GM18502 (cell line): ENCODE data around the gene CTBP2.
"Not testable (repeated sequence)": the region's sequence is repeated elsewhere in the genome, so short reads cannot be mapped to it uniquely, and the experiment has no call there.

Source experiments
- ATAC-seq: cut with Tn5 transposase; IDR thresholded peaks from one replicate; pipeline ENCODE4 v1.9.1; 2021; ENCODE audit warnings: mild to moderate bottlenecking; ENCODE audit not compliant: unreplicated experiment, poor library complexity

Gene CTBP2

GRCh38 chr10:125187238-125188194 is 27.2 kb upstream of the CTBP2 start:
- ATAC-seq: no peak

- no peak for ATAC-seq
These were observed 26.2 kb upstream of the CTBP2 start for GRCh38 chr10:125186431-125187170.

GRCh38 chr10:125179107-125179506 is 18.7 kb upstream of the CTBP2 start:
- ATAC-seq: not testable (repeated sequence)

- ATAC-seq: no peak
These were observed 17.6 kb upstream of the CTBP2 start for GRCh38 chr10:125177641-125178640.

- ATAC-seq: no peak
These were observed 15.4 kb upstream of the CTBP2 start for GRCh38 chr10:125175807-125176206.

- no peak for ATAC-seq
These were observed 14.0 kb upstream of the CTBP2 start for GRCh38 chr10:125174360-125174759.

- ATAC-seq: no peak
These were observed 12.3 kb upstream of the CTBP2 start for GRCh38 chr10:125172694-125173093.

GRCh38 chr10:125171402-125172306 is 11.3 kb upstream of the CTBP2 start:
- ATAC-seq: no peak

GRCh38 chr10:125169915-125170314 is 9.6 kb upstream of the CTBP2 start:
- ATAC-seq: no peak

GRCh38 chr10:125169279-125169678 is 8.9 kb upstream of the CTBP2 start:
- ATAC-seq: no peak

GRCh38 chr10:125166658-125167057 is 6.3 kb upstream of the CTBP2 start:
- ATAC-seq: no peak

- ATAC-seq: no peak
These were observed 5.5 kb upstream of the CTBP2 start for GRCh38 chr10:125165584-125166573.

GRCh38 chr10:125164421-125164820 is 4.1 kb upstream of the CTBP2 start:
- ATAC-seq: no peak

GRCh38 chr10:125163803-125164202 is 3.4 kb upstream of the CTBP2 start:
- ATAC-seq: no peak

- not testable (repeated sequence) for ATAC-seq
These were observed 2.9 kb upstream of the CTBP2 start for GRCh38 chr10:125163312-125163711.

GRCh38 chr10:125162120-125162931 is 2.0 kb upstream of the CTBP2 start:
- no peak for ATAC-seq

- no peak for ATAC-seq
These were observed 1.4 kb upstream of the CTBP2 start for GRCh38 chr10:125161707-125162119.
